Measurements from ENCODE around the gene AZIN2. TPM values are rescaled to one million over a fixed set of nuclear protein-coding genes. Genes with fewer than 3 reads are reported as not detected.

Gene AZIN2
- total and polyA plus RNA-seq, 4 donors: 0.68 to 2.6 (median 0.74) TPM

GRCh38 chr1:33049371-33049770 is 31.6 kb upstream of the AZIN2 start:
- peaks cover 0 to 11% (median 2%) of the 10 kb centered on the region in 4 donors for H3K4me1 ChIP-seq (ENCODE audit: control insufficient read depth in 4 of 4, insufficient read depth in 4 of 4, low read length in 3 of 4)
- TF ChIP-seq SP1 (IDR thresholded peaks at IDR 0.05): no peak
- TF ChIP-seq REST (IDR thresholded peaks at IDR 0.05): no peak
- TF ChIP-seq RXRA (IDR thresholded peaks at IDR 0.05): no peak
- no peak for TF ChIP-seq RAD21 (IDR thresholded peaks at IDR 0.05)
- no peak for TF ChIP-seq GABPA (IDR thresholded peaks at IDR 0.05 in 1 of 2, conservative IDR thresholded peaks at IDR 0.05 in 1 of 2)
- H3K27ac ChIP-seq (ENCODE audit: low read depth in 1 of 2, low read length in 2 of 2): no peak overlapping the region
- 82% methylated on average over 7 of the region's 7 CpGs for WGBS
- no peaks in the 10 kb centered on the region for H3K9me3 ChIP-seq (ENCODE audit: control insufficient read depth in 4 of 4, low read length in 3 of 4)
- no peaks in the 10 kb centered on the region for H3K36me3 ChIP-seq (ENCODE audit: control insufficient read depth in 4 of 4, insufficient read depth in 3 of 4, low read depth in 1 of 4, low read length in 3 of 4)
- H3K9ac ChIP-seq (ENCODE audit: low read depth in 1 of 2, low read length in 2 of 2): no peak overlapping the region
- no peak overlapping the region for H3K4me3 ChIP-seq (ENCODE audit: low read depth in 1 of 3, low read length in 3 of 3)
- no peak for DNase-seq (ENCODE audit: low spot score)
- no peaks in the 10 kb centered on the region for H3K27me3 ChIP-seq (ENCODE audit: control insufficient read depth in 4 of 4, insufficient read depth in 4 of 4, low read length in 3 of 4)

- WGBS: 87% methylated on average over 17 of the region's 17 CpGs
- no peak overlapping the region for H3K27ac ChIP-seq (ENCODE audit: low read depth in 1 of 2, low read length in 2 of 2)
- peaks cover 5 to 13% (median 5%) of the 10 kb centered on the region in 4 donors for H3K4me1 ChIP-seq (ENCODE audit: control insufficient read depth in 4 of 4, insufficient read depth in 4 of 4, low read length in 3 of 4)
- H3K4me3 ChIP-seq (ENCODE audit: low read depth in 1 of 3, low read length in 3 of 3): no peak overlapping the region
- H3K27me3 ChIP-seq (ENCODE audit: control insufficient read depth in 4 of 4, insufficient read depth in 4 of 4, low read length in 3 of 4): no peaks in the 10 kb centered on the region
- no peaks in the 10 kb centered on the region for H3K9me3 ChIP-seq (ENCODE audit: control insufficient read depth in 4 of 4, low read length in 3 of 4)
- peak; percentile 20 for TF ChIP-seq CTCF (IDR thresholded peaks at IDR 0.05; ENCODE audit: low read depth, low read length, missing input control)
- TF ChIP-seq YY1 (IDR thresholded peaks at IDR 0.05): no peak
- TF ChIP-seq RAD21 (IDR thresholded peaks at IDR 0.05): peak in 1 of 2 donors; percentile 42
- TF ChIP-seq GABPA (IDR thresholded peaks at IDR 0.05 in 1 of 2, conservative IDR thresholded peaks at IDR 0.05 in 1 of 2): no peak
- H3K36me3 ChIP-seq (ENCODE audit: control insufficient read depth in 4 of 4, insufficient read depth in 3 of 4, low read depth in 1 of 4, low read length in 3 of 4): no peaks in the 10 kb centered on the region
- no peak overlapping the region for H3K9ac ChIP-seq (ENCODE audit: low read depth in 1 of 2, low read length in 2 of 2)
- DNase-seq (ENCODE audit: low spot score): no peak
Observed at GRCh38 chr1:33050221-33051076, 30.5 kb upstream of the AZIN2 start.

GRCh38 chr1:33055210-33056008 is 25.5 kb upstream of the AZIN2 start:
- Histone ChIP-seq H3K36me3 (ENCODE audit: control insufficient read depth in 4 of 4, insufficient read depth in 3 of 4, low read depth in 1 of 4, low read length in 3 of 4) (no peaks in the 10 kb centered on the region), H3K4me3 (ENCODE audit: low read depth in 1 of 3, low read length in 3 of 3) (no peak overlapping the region), H3K27me3 (ENCODE audit: control insufficient read depth in 4 of 4, insufficient read depth in 4 of 4, low read length in 3 of 4) (no peaks in the 10 kb centered on the region), H3K4me1 (ENCODE audit: control insufficient read depth in 4 of 4, insufficient read depth in 4 of 4, low read length in 3 of 4) (peaks cover 3 to 17% (median 6%) of the 10 kb centered on the region in 4 donors), H3K9ac (ENCODE audit: low read depth in 1 of 2, low read length in 2 of 2) (no peak overlapping the region), H3K9me3 (ENCODE audit: control insufficient read depth in 4 of 4, low read length in 3 of 4) (no peaks in the 10 kb centered on the region), H3K27ac (ENCODE audit: low read depth in 1 of 2, low read length in 2 of 2) (peak overlapping the region; percentile 75 to 84)
- peak; percentile 36 for DNase-seq (ENCODE audit: low spot score)
- 25% methylated on average over 12 of the region's 12 CpGs for WGBS
- TF ChIP-seq HNF4G (IDR thresholded peaks at IDR 0.05): peak; percentile 33
- TF ChIP-seq FOXA2 (IDR thresholded peaks at IDR 0.05): peak; percentile 63
- peak; percentile 97 for TF ChIP-seq ATF3 (IDR thresholded peaks at IDR 0.05)
- peak in 1 of 2 donors; percentile 76 for TF ChIP-seq EGR1 (IDR thresholded peaks at IDR 0.05; ENCODE audit: low read depth in 2 of 2)
- peak; percentile 92 to 93 for TF ChIP-seq JUND (IDR thresholded peaks at IDR 0.05)
- TF ChIP-seq GABPA (IDR thresholded peaks at IDR 0.05 in 1 of 2, conservative IDR thresholded peaks at IDR 0.05 in 1 of 2): peak in 1 of 2 donors; percentile 51
- peak; percentile 64 to 83 for TF ChIP-seq HNF4A (conservative IDR thresholded peaks at IDR 0.05)
- TF ChIP-seq ZBTB33 (IDR thresholded peaks at IDR 0.05): peak; percentile 87
- peak; percentile 2 for TF ChIP-seq YY1 (IDR thresholded peaks at IDR 0.05)

All from liver (tissue), 9 donors.